ENCODE data around the gene TLL2.

Gene TLL2

DNA sequence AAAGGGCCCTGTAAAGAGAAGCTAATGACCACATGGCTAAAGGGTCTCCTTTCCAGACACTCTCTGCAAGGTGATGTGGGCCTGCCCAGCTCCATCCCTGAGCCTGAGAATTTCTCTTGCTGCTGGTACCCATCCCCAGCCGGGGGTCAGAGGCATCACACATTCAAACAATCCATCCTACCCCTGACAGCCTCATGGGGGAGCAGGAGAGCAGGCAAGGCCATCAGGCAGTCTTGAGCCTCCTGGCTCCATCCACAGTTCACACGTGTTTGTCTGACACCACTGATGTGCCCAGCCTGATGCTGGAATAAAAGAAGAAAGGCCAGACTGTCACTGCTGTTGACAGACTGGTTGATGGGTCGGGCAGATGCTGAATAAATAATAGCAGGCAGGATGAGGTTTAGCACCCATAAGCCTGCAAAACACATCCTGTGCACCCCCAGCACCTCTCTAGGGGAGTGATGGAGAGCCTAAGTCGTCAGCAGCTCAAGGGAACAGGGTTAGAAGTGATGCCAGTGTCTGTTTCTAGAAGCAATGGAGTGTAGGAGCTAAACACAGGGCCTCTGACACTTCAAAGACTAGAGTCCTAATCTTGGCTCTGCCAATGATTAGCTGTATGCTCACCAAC, 43.5 kb downstream of the TLL2 start:
- peak; percentile 13 for DNase-seq (ENCODE audit: low read depth)
- no peak overlapping the region for H3K4me3 ChIP-seq (ENCODE audit: control insufficient read depth, low read depth, low read length)
- TF ChIP-seq, protein P1, sequence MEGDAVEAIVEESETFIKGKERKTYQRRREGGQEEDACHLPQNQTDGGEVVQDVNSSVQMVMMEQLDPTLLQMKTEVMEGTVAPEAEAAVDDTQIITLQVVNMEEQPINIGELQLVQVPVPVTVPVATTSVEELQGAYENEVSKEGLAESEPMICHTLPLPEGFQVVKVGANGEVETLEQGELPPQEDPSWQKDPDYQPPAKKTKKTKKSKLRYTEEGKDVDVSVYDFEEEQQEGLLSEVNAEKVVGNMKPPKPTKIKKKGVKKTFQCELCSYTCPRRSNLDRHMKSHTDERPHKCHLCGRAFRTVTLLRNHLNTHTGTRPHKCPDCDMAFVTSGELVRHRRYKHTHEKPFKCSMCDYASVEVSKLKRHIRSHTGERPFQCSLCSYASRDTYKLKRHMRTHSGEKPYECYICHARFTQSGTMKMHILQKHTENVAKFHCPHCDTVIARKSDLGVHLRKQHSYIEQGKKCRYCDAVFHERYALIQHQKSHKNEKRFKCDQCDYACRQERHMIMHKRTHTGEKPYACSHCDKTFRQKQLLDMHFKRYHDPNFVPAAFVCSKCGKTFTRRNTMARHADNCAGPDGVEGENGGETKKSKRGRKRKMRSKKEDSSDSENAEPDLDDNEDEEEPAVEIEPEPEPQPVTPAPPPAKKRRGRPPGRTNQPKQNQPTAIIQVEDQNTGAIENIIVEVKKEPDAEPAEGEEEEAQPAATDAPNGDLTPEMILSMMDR (IDR thresholded peaks at IDR 0.05; ENCODE audit: control insufficient read depth, insufficient read depth, low read depth, low read length, missing control alignments) = peak; percentile 76

DNA sequence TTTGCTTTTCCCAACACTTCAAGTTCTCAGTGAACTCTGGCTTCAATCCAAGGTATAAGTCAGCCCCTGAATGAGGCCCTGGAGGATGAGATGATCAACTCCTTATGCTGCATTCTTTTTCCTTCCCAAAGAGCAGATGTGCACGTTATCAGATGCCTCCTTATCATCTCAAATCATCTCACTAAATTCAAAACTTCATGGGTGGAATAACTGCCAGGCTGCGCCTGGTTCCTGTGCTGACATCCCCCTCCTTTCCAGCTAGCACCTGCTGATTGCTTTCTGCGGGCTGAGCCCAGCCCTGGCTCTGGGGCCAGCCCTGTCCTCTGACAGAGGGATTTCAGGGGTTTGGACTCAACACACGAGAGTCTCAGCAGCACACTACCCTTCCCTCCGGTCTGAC, 44.9 kb downstream of the TLL2 start:
- TF ChIP-seq, protein P1 (IDR thresholded peaks at IDR 0.05; ENCODE audit: control insufficient read depth, insufficient read depth, low read depth, low read length, missing control alignments) = no peak
- no peak overlapping the region for H3K4me3 ChIP-seq (ENCODE audit: control insufficient read depth, low read depth, low read length)
- no peak for DNase-seq (ENCODE audit: low read depth)

DNA sequence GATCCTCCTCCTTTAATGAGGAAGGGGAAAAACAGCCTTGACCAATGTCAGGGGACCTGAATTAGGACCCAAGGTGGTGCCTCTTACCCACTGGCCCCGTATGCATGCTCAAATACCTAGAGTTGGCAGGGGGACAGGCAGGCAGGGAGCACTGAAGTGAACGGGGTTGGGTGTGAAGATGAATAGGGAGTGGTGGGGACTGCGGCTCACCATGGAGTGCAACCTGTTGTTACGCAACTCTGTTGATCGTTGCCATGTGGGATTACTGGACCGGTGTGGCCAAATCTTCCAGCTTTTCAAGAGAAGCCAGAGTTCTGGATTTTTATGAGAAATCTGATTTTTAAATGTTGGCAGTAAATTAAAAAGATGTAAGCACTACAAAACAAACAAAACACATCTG, 48.1 kb downstream of the TLL2 start:
- no peak overlapping the region for H3K4me3 ChIP-seq (ENCODE audit: control insufficient read depth, low read depth, low read length)
- DNase-seq (ENCODE audit: low read depth) = no peak
- TF ChIP-seq, protein P1 (IDR thresholded peaks at IDR 0.05; ENCODE audit: control insufficient read depth, insufficient read depth, low read depth, low read length, missing control alignments) = no peak

DNA sequence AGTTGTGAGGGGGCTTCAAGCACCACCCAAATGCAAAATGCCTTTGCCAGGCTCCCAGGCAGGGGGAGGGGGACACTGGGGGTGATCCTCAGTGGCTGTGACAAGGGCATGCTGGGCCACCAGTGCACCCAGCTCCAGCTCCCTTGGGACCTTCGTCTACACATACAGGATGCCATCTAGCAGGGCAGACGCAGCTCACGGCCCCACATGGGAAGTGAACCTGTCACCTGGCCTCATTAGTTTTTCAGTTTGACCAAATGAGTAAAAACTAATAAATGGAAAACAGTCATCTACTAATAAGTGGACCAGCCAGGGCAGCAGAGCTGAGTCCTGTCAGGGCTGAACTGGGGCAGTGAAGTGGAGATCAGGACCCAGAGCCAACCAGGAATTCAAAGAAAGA, 50.2 kb downstream of the TLL2 start:
- no peak for DNase-seq (ENCODE audit: low read depth)
- H3K4me3 ChIP-seq (ENCODE audit: control insufficient read depth, low read depth, low read length) = no peak overlapping the region
- TF ChIP-seq, protein P1 (IDR thresholded peaks at IDR 0.05; ENCODE audit: control insufficient read depth, insufficient read depth, low read depth, low read length, missing control alignments) = no peak

DNA sequence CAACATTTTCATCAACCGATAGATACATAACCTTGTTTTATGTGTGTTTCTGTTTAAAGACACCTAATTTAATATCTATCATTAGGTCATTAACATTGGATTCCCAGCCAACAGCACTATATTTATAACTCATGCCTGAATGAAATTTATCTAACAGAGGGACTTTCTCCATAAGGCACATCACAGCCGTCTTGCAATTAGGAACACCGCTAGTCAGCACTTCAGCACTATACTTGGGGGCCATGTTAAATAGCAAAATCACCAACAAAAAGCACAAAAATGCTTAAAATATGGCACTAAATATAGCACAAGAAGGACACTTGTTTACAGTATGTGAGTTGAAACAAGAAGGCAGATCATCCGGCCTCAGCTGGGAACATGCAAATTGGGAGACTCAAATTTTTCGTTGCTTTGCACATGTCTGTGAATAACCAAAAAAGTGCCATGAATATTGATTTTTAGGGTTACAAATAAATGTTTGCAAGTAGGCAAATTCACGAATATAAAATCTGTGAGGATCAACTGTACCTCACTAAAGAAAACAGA, 51.0 kb downstream of the TLL2 start:
- DNase-seq (ENCODE audit: low read depth) = no peak
- TF ChIP-seq, protein P1 (IDR thresholded peaks at IDR 0.05; ENCODE audit: control insufficient read depth, insufficient read depth, low read depth, low read length, missing control alignments) = no peak
- H3K4me3 ChIP-seq (ENCODE audit: control insufficient read depth, low read depth, low read length) = no peak overlapping the region

DNA sequence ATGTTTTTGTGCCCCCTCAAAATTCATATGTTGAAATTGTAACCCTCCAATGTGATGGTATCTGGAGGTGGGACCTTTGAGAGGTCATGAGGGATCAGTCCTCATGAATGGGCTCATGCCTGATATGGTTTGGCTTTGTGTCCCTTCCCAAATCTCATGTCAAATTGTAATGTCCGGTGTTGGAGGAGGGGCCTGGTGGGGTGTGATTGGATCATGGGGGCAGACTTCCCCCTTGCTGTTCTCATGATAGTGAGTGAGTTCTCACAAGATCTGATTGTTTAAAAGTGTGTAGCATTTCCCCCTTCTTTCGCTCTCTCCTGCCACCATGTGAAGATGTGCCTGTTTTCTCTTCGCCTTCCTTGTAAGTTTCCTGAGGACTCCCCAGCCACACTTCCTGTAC, 53.4 kb downstream of the TLL2 start:
- no peak overlapping the region for H3K4me3 ChIP-seq (ENCODE audit: control insufficient read depth, low read depth, low read length)
- TF ChIP-seq, protein P1 (IDR thresholded peaks at IDR 0.05; ENCODE audit: control insufficient read depth, insufficient read depth, low read depth, low read length, missing control alignments) = no peak
- no peak for DNase-seq (ENCODE audit: low read depth)

All from AG09309 (cell line).